ENCODE data around the gene TIAL1.

TIAL1 gene

GRCh38 chr10:119619215-119619614 is 22.5 kb upstream of the TIAL1 start:
- no peaks in the 10 kb centered on the region for H3F3A ChIP-seq (ENCODE audit: low read depth)
- H3K4me1 ChIP-seq (ENCODE audit: insufficient read depth, low read length, poor library complexity, severe bottlenecking), result peaks cover 10% of the 10 kb centered on the region
- H3K36me3 ChIP-seq (ENCODE audit: insufficient read depth, low read length), result no peaks in the 10 kb centered on the region
- no peak overlapping the region for H3K9ac ChIP-seq (ENCODE audit: low read depth, low read length, poor library complexity, severe bottlenecking)
- no peak overlapping the region for H3K4me3 ChIP-seq (ENCODE audit: low read length, poor library complexity, severe bottlenecking)
- no peak overlapping the region for H3K4me2 ChIP-seq (ENCODE audit: low read depth, low read length, poor library complexity, severe bottlenecking)
- no peaks in the 10 kb centered on the region for H3K9me3 ChIP-seq (ENCODE audit: insufficient read depth, low read depth, low read length)
- H3K27me3 ChIP-seq (ENCODE audit: insufficient read depth, low read length, poor library complexity, severe bottlenecking), result no peaks in the 10 kb centered on the region
- H3K79me2 ChIP-seq (ENCODE audit: insufficient read depth, low read length), result no peaks in the 10 kb centered on the region
- no peaks in the 10 kb centered on the region for H3K9me2 ChIP-seq (replicated peaks; ENCODE audit: low read depth, low read length)
- TF ChIP-seq EZH2phosphoT487 (IDR thresholded peaks at IDR 0.05; ENCODE audit: borderline replicate concordance) (no peak), CTCF (conservative IDR thresholded peaks at IDR 0.05; ENCODE audit: low read length) (no peak)
- H4K20me1 ChIP-seq (ENCODE audit: insufficient read depth, low read length, poor library complexity, severe bottlenecking), result no peaks in the 10 kb centered on the region
- H2AFZ ChIP-seq (ENCODE audit: low read length), result no peak overlapping the region

GRCh38 chr10:119616882-119617570 is 20.3 kb upstream of the TIAL1 start:
- Histone ChIP-seq H3K4me3 (ENCODE audit: low read length, poor library complexity, severe bottlenecking) (no peak overlapping the region), H4K20me1 (ENCODE audit: insufficient read depth, low read length, poor library complexity, severe bottlenecking) (no peaks in the 10 kb centered on the region), H3K79me2 (ENCODE audit: insufficient read depth, low read length) (no peaks in the 10 kb centered on the region), H3K27me3 (ENCODE audit: insufficient read depth, low read length, poor library complexity, severe bottlenecking) (no peaks in the 10 kb centered on the region), H3K9me3 (ENCODE audit: insufficient read depth, low read depth, low read length) (no peaks in the 10 kb centered on the region), H3K9ac (ENCODE audit: low read depth, low read length, poor library complexity, severe bottlenecking) (no peak overlapping the region), H3F3A (ENCODE audit: low read depth) (no peaks in the 10 kb centered on the region), H3K4me2 (ENCODE audit: low read depth, low read length, poor library complexity, severe bottlenecking) (no peak overlapping the region), H3K9me2 (replicated peaks; ENCODE audit: low read depth, low read length) (no peaks in the 10 kb centered on the region), H3K36me3 (ENCODE audit: insufficient read depth, low read length) (no peaks in the 10 kb centered on the region), H2AFZ (ENCODE audit: low read length) (no peak overlapping the region), H3K4me1 (ENCODE audit: insufficient read depth, low read length, poor library complexity, severe bottlenecking) (peaks cover 10% of the 10 kb centered on the region)
- TF ChIP-seq EZH2phosphoT487 (IDR thresholded peaks at IDR 0.05; ENCODE audit: borderline replicate concordance) (no peak), CTCF (conservative IDR thresholded peaks at IDR 0.05; ENCODE audit: low read length) (no peak)

- Histone ChIP-seq H3K4me1 (ENCODE audit: insufficient read depth, low read length, poor library complexity, severe bottlenecking) (no peaks in the 10 kb centered on the region), H4K20me1 (ENCODE audit: insufficient read depth, low read length, poor library complexity, severe bottlenecking) (no peaks in the 10 kb centered on the region), H3K4me3 (ENCODE audit: low read length, poor library complexity, severe bottlenecking) (no peak overlapping the region), H3K9me2 (replicated peaks; ENCODE audit: low read depth, low read length) (no peaks in the 10 kb centered on the region), H3F3A (ENCODE audit: low read depth) (no peaks in the 10 kb centered on the region), H3K9me3 (ENCODE audit: insufficient read depth, low read depth, low read length) (no peaks in the 10 kb centered on the region), H3K9ac (ENCODE audit: low read depth, low read length, poor library complexity, severe bottlenecking) (no peak overlapping the region), H3K4me2 (ENCODE audit: low read depth, low read length, poor library complexity, severe bottlenecking) (no peak overlapping the region), H3K79me2 (ENCODE audit: insufficient read depth, low read length) (no peaks in the 10 kb centered on the region), H3K27me3 (ENCODE audit: insufficient read depth, low read length, poor library complexity, severe bottlenecking) (no peaks in the 10 kb centered on the region), H2AFZ (ENCODE audit: low read length) (no peak overlapping the region), H3K36me3 (ENCODE audit: insufficient read depth, low read length) (no peaks in the 10 kb centered on the region)
- TF ChIP-seq CTCF (conservative IDR thresholded peaks at IDR 0.05; ENCODE audit: low read length), result no peak
- no peak for TF ChIP-seq EZH2phosphoT487 (IDR thresholded peaks at IDR 0.05; ENCODE audit: borderline replicate concordance)
Measured at GRCh38 chr10:119614686-119615085, 17.9 kb upstream of the TIAL1 start.

Data from Loucy (cell line).